RWPE1 (cell line): Measurements from ENCODE around the gene CUZD1.

ENCODE experiments used
- CTCF ChIA-PET: fragments of 350-600 bp; sonication (Branson Sonifier 250); formaldehyde crosslinking; extraction: SDS; loops from one replicate; lab custom pipeline; 2021; lab: Yijun Ruan, JAX
- POLR2A ChIA-PET: fragments of 400-600 bp; formaldehyde crosslinking; extraction: SDS; loops from one replicate; lab custom pipeline; 2020; ENCODE audit warnings: antibody characterized with exemption; ENCODE audit not compliant: low non-redundant PET; lab: Yijun Ruan, JAX
- DNase-seq: peaks from one replicate; pipeline ENCODE4 v3.0.0; 2012; ENCODE audit warnings: low spot score
- H3K27ac ChIP-seq: fragments of 450-650 bp; 2 replicates; pipeline ENCODE4 v1.5.1; 2017
- TF ChIP-seq, protein P1 (sequence below): fragments of 450-650 bp; conservative IDR thresholded peaks from 2 replicates; pipeline ENCODE4 v1.5.1; 2017; ENCODE audit warnings: low read depth, mild to moderate bottlenecking

Gene CUZD1, protein sequence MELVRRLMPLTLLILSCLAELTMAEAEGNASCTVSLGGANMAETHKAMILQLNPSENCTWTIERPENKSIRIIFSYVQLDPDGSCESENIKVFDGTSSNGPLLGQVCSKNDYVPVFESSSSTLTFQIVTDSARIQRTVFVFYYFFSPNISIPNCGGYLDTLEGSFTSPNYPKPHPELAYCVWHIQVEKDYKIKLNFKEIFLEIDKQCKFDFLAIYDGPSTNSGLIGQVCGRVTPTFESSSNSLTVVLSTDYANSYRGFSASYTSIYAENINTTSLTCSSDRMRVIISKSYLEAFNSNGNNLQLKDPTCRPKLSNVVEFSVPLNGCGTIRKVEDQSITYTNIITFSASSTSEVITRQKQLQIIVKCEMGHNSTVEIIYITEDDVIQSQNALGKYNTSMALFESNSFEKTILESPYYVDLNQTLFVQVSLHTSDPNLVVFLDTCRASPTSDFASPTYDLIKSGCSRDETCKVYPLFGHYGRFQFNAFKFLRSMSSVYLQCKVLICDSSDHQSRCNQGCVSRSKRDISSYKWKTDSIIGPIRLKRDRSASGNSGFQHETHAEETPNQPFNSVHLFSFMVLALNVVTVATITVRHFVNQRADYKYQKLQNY

DNA sequence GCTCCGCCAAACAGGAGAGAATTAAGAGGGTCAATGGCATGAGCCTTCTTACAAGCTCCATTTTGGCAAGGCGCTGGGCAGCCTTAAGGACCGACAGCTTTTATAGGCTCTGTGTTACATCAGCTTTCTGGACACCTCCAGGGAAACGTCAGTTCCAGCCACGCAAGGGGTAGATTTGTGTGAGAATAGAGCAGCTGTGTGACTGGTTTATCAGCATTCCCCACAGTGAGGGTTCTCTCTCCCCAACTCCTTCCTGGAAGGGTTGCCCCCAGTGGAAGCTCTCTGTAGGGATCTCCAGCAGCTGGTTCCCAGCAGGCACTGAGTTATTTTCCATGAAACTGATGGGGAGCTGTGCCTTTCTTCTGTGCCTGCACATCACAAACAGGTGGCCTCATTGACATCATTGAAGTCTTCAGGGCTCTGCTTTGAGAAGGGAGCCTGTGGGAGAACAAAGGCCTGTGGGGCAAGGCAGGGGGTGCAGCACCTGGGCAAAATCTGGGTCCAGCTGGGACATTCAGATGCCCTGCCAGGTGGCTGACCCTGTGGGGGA lies at the start of gene CUZD1:
CUZD1 (minus strand) TSS at position 75 of the 550 bp plus-strand sequence; CDS start at position 61, 14 bp downstream.
- ChIA-PET POLR2A (no interaction called here), CTCF (no interaction called here)
- no peak within 1 kb of the TSS for H3K27ac ChIP-seq
- no peak for DNase-seq
- TF ChIP-seq, protein P1, sequence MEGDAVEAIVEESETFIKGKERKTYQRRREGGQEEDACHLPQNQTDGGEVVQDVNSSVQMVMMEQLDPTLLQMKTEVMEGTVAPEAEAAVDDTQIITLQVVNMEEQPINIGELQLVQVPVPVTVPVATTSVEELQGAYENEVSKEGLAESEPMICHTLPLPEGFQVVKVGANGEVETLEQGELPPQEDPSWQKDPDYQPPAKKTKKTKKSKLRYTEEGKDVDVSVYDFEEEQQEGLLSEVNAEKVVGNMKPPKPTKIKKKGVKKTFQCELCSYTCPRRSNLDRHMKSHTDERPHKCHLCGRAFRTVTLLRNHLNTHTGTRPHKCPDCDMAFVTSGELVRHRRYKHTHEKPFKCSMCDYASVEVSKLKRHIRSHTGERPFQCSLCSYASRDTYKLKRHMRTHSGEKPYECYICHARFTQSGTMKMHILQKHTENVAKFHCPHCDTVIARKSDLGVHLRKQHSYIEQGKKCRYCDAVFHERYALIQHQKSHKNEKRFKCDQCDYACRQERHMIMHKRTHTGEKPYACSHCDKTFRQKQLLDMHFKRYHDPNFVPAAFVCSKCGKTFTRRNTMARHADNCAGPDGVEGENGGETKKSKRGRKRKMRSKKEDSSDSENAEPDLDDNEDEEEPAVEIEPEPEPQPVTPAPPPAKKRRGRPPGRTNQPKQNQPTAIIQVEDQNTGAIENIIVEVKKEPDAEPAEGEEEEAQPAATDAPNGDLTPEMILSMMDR: no peak

DNA sequence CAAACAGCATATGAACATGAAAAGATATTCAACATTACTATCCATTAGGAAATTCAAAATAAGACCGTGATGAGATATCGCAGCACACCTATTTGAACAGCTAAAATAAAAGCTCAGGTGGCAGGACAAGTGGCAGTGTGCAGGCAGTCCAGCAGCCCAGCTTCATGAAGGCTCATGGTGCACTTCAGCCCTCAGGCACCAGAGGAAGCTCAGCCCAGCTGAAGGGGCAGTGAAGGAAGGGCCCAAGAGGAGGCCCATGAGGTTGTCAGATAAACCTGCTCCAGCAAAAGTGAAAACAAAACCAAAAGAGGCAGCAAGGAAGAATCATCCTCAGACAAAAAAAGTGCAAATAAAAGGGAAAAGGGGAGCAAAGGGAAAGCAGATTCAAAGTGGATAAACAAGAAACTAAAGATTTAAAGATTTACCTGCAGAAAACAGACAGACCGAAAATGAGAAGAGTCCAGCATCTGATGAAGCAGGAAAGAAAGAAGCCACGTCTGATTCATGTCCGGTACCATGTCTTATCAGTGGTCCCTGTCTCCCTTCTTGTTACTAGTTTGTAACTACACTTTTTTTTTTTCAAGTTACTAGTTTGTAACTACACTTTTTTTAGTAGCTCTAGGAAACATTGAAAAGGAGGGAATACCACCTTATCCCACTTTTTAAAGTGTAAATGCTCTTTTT lies 48.7 kb upstream of the CUZD1 start:
- no peak for DNase-seq
- H3K27ac ChIP-seq: no peak overlapping the region
- ChIA-PET CTCF (interaction anchor here (0.5 to 0.6 kb wide), 2 partner anchors 147 to 641 kb away, joined by 3 to 4 read pairs; no protein-coding TSS in a partner anchor), POLR2A (no interaction called here)
- TF ChIP-seq, protein P1: no peak

DNA sequence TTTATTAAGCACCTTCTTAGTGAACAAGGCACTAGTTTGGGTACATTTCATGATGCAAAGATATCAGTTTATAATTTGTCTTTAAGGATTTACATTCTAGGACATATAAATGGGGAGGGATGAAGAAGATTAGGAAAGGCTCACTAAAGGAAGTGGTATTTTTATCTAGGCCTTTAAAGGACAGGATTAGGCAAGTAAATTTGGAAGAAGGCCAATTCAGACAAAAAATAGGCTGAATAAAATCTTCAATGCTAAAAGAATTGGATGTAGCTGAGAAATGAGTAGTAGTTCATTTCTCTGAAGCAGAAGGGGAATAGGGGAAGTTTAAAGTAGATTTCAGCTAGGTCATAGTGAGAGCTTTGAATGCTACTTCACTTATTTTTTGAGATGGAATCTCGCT lies 38.5 kb upstream of the CUZD1 start:
- POLR2A ChIA-PET: no interaction called here
- DNase-seq: no peak
- TF ChIP-seq, protein P1: no peak
- no peak overlapping the region for H3K27ac ChIP-seq
- CTCF ChIA-PET: no interaction called here

DNA sequence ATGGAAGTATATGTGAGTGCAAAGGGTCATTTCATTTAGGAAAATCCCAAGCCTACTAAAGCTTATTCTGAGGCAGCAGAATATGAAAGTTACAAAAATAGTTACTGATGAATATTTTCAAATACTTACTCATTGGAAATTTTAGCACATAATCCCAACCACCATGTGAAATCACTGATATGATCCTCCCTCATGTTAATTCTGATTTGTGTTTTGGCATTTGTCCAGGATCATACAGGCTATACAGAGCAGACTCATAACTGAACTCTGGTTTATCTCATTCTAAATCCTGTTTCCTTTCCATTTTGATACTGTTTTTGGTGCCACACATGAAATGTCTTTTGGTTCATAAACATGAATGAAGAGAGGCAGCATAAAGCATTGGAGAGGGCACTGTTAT lies 37.1 kb upstream of the CUZD1 start:
- DNase-seq: no peak
- ChIA-PET CTCF (no interaction called here), POLR2A (no interaction called here)
- no peak overlapping the region for H3K27ac ChIP-seq
- TF ChIP-seq, protein P1: no peak

DNA sequence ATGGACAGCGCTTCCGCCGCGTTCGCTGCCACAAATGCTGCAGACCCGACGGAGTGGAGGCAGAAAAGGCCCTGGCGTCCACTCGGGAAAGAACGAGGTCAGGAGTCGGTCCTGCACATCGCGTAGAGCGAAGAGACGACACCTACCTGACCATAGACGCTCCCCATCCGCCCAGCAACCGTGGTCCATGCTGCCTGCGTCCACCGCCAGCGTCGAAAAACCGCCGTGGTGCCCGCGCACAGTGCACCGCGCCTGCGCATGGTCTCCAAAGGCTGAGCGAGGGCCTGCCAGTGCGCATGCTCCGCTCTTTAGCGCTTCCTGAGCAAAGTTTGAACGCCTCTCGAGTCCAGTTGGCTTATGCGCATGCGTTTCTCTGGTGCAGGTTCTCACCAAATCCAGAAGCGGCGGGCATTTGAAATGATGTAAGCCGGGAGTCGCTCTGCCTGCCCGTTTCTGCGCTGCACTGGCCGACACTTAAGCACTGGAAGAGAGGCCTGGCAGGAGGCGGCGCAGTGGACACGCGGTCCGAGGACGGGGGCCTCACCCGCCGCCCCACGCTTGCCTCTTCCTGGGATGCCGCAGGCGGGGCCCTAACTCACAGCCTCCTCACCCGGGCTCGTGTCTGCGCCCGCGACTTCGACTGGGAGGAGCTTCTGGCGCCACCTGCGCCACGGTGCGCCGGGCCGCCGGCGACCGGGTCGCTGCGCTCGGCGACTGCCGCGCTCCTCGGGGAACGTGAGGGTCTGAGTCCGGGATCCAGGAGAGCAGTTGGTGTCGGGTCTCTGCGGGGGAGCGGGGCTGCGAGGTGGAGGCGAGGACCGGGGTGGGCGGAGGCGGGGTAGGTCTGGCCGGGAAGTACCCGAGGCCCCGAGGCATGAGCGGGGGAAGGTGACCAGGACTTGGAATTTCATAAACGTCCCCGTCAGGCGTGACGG lies 33.9 kb upstream of the CUZD1 start, which contains the start of gene FAM24B:
FAM24B (minus strand) TSS at position 243 of the 935 bp plus-strand sequence. CDS start 29,066 bp downstream, outside the sequence.
- POLR2A ChIA-PET: interaction anchor here (0.7 kb wide), 1 partner anchor 74 kb away, joined by 3 read pairs; no protein-coding TSS in a partner anchor
- peak within 1 kb of the TSS; percentile 88 for H3K27ac ChIP-seq
- DNase-seq: peak; percentile 98
- CTCF ChIA-PET: no interaction called here
- TF ChIP-seq, protein P1: no peak
